GM12878 (cell line): ENCODE measurements around the gene SUPT3H. TPM values are rescaled to one million over a fixed set of nuclear protein-coding genes. Genes with fewer than 3 reads are reported as not detected.

Experiments used
- ATAC-seq: fragments of 200-7000 bp; cut with Tn5 transposase; 3 replicates; pipeline ENCODE4 v1.9.1; 2020; ENCODE audit warnings: mild to moderate bottlenecking, moderate library complexity
- BruUV-seq: library from RNA; stranded (reverse); fragments of 400-500 nt; replicated peaks from 2 replicates; lab custom pipeline; 2021; lab: Mats Ljungman, UMichigan
- CTCF ChIA-PET: fragments of 300-600 bp; sonication (Branson Sonifier 250); formaldehyde crosslinking; extraction: SDS; loops from one replicate; lab custom pipeline; 2021; ENCODE audit warnings: inconsistent platforms; lab: Yijun Ruan, JAX
- POLR2A ChIA-PET: fragments of 350-600 bp; formaldehyde crosslinking; extraction: SDS; loops from one replicate; lab custom pipeline; 2021; ENCODE audit warnings: inconsistent platforms; lab: Charles Lee
- RAD21 ChIA-PET: fragments of 300-600 bp; sonication (Branson Sonifier 250); formaldehyde crosslinking; loops from one replicate; lab custom pipeline; 2023; ENCODE audit warnings: antibody characterized with exemption; ENCODE audit not compliant: unreplicated experiment; lab: Charles Lee
- SMC1A ChIA-PET: fragments of 300-600 bp; sonication (Branson Sonifier 250); formaldehyde crosslinking; loops from one replicate; lab custom pipeline; 2023; ENCODE audit not compliant: unreplicated experiment, uncharacterized antibody; lab: Charles Lee
- DNase-seq: peaks from one replicate; pipeline ENCODE4 v3.0.0-alpha.2; 2011; ENCODE audit warnings: low read depth, low spot score
- FAIRE-seq: peaks from 3 replicates; lab custom pipeline; 2011; peaks lifted over from hg19 to GRCh38; lab: Jason Lieb, UNC
- H2AFZ ChIP-seq: 2 replicates; pipeline ENCODE4 v1.6.0; 2011; ENCODE audit warnings: low read depth, low read length, control low read depth; ENCODE audit not compliant: control insufficient read depth
- H3K27ac ChIP-seq: 2 replicates; pipeline ENCODE4 v1.5.1; 2011; ENCODE audit warnings: control low read depth; ENCODE audit not compliant: control insufficient read depth, insufficient read depth
- H3K27me3 ChIP-seq, 2 experiments: replicated peaks in 1 of 2; 2 replicates each; pipeline versions ENCODE4 v1.6.0 to v1.6.1; 2011; ENCODE audit warnings: low read length in 1 of 2; ENCODE audit not compliant: control insufficient read depth in 2 of 2, insufficient read depth in 2 of 2
- H3K36me3 ChIP-seq, 2 experiments: 2 replicates each; pipeline ENCODE4 v1.5.1; 2011; ENCODE audit warnings: low read length in 1 of 2; ENCODE audit not compliant: control insufficient read depth in 2 of 2, insufficient read depth in 2 of 2
- H3K4me1 ChIP-seq: 2 replicates; pipeline ENCODE4 v1.6.1; 2011; ENCODE audit warnings: mild to moderate bottlenecking, low read length, moderate library complexity, mixed read lengths; ENCODE audit not compliant: control insufficient read depth, insufficient read depth
- H3K4me2 ChIP-seq: 2 replicates; pipeline ENCODE4 v1.6.0; 2011; ENCODE audit warnings: control low read depth; ENCODE audit not compliant: control insufficient read depth, insufficient read depth
- H3K4me3 ChIP-seq: fragments of 200-600 bp; sonication (generic); 2 replicates; pipeline ENCODE4 v1.5.1; 2016
- H3K79me2 ChIP-seq: 2 replicates; pipeline ENCODE4 v1.6.0; 2011; ENCODE audit warnings: low read length; ENCODE audit not compliant: control insufficient read depth, insufficient read depth
- H3K9ac ChIP-seq: 2 replicates; pipeline ENCODE4 v1.8.0; 2011; ENCODE audit warnings: low read length, control low read depth, mixed read lengths; ENCODE audit not compliant: control insufficient read depth, insufficient read depth
- H3K9me3 ChIP-seq: replicated peaks from 3 replicates; pipeline ENCODE4 v1.5.1; 2011; ENCODE audit warnings: mild to moderate bottlenecking, low read length; ENCODE audit not compliant: control insufficient read depth, insufficient read depth
- H4K20me1 ChIP-seq: 2 replicates; pipeline ENCODE4 v1.6.0; 2011; ENCODE audit not compliant: control insufficient read depth, insufficient read depth
- EED ChIP-seq: sonication (generic); IDR thresholded peaks from 2 replicates; pipeline ENCODE4 v1.6.1; 2016; ENCODE audit warnings: antibody characterized with exemption, low read depth
- MLLT1 ChIP-seq: fragments of 450-650 bp; IDR thresholded peaks from 2 replicates; pipeline ENCODE4 v1.6.1; 2016; ENCODE audit warnings: mild to moderate bottlenecking
- RAD51 ChIP-seq: fragments of 450-650 bp; IDR thresholded peaks from 2 replicates; pipeline ENCODE4 v1.6.1; 2016; ENCODE audit warnings: moderate library complexity, mild to moderate bottlenecking, inconsistent platforms
- RUNX3 ChIP-seq: IDR thresholded peaks from 2 replicates; pipeline ENCODE4 v1.6.1; 2012; ENCODE audit warnings: low read length, inconsistent platforms
- SKIL ChIP-seq: fragments of 450-650 bp; IDR thresholded peaks from 2 replicates; pipeline ENCODE4 v1.6.1; 2017; ENCODE audit warnings: mild to moderate bottlenecking, low read depth, inconsistent platforms; ENCODE audit not compliant: poor library complexity, severe bottlenecking
- SP1 ChIP-seq: IDR thresholded peaks from one replicate; pipeline ENCODE4 v1.6.1; 2011; ENCODE audit warnings: low read depth, low read length
- ZBTB33 ChIP-seq: fragments of 450-650 bp; IDR thresholded peaks from 2 replicates; pipeline ENCODE4 v1.6.1; 2017; ENCODE audit warnings: mild to moderate bottlenecking
- ZNF622 ChIP-seq: fragments of 450-650 bp; IDR thresholded peaks from 2 replicates; pipeline ENCODE4 v1.6.1; 2017; ENCODE audit warnings: mild to moderate bottlenecking, inconsistent platforms
- WGBS: methylation state at CpG from one replicate; pipeline ENCODE4 v1.1.6; 2016; ENCODE audit warnings: low lambda C conversion rate; ENCODE audit not compliant: insufficient replicate concordance, insufficient coverage; ENCODE audit errors: missing lambda C conversion rate; 5-methylcytosine and 5-hydroxymethylcytosine counted together
- in situ Hi-C: fragments of 300-500 bp; cut with MboI; formaldehyde crosslinking; loops from 9 replicates; pipeline ENCODE4 v1.14.3; 2018; ENCODE audit warnings: mixed read lengths
- intact Hi-C: fragments of 100-400 bp; cut with micrococcal nuclease; formaldehyde crosslinking; loops from one replicate; pipeline ENCODE4 v1.14.2; 2022; ENCODE audit not compliant: unreplicated experiment
- polyA plus RNA-seq, 11 experiments: library from polyadenylated mRNA; depleted of rRNA in 4 of 11; unstranded in 6 of 11; stranded (reverse) in 5 of 11; fragments of >200 nt; fragmentation: Nextera tagmentation in 4 of 11; fragmentation: Illumina TruSeq in 1 of 11; extraction: Ambion mirVana in 4 of 11; extraction: Trizol in 1 of 11; gene quantifications; 1 replicate in 1 of 11; 2 replicates in 10 of 11; pipeline versions ENCODE4 v1.2.1 to v1.2.3, GENCODE V29; 2011 to 2016; ENCODE audit warnings: inconsistent platforms in 2 of 11, missing spikeins in 2 of 11, low read depth in 1 of 11
- total RNA-seq, 4 experiments: library from RNA; depleted of rRNA in 3 of 4; stranded (reverse); fragments of >200 nt in 3 of 4; fragmentation: Illumina TruSeq in 1 of 4; extraction: Trizol in 1 of 4; gene quantifications; 2 replicates each; pipeline versions ENCODE4 v1.2.1 to v1.2.3, GENCODE V29; 2013 to 2021
- TF ChIP-seq, protein P1 (sequence below): IDR thresholded peaks from 2 replicates; pipeline ENCODE4 v1.6.1; 2011; ENCODE audit warnings: borderline replicate concordance, low read depth, mild to moderate bottlenecking, moderate library complexity, low read length; ENCODE audit not compliant: insufficient read depth, poor library complexity, severe bottlenecking

Gene SUPT3H
- total and polyA plus RNA-seq, 10 of the 15 experiments (the other 5 are each of a cell fraction or from before 2014, with no cell fraction given), result 0.51 to 3.7 (median 2.0) TPM

- whole genome bisulfite sequencing, result 28% methylated on average over 2 of the region's 2 CpGs
- no TSS peak for BruUV-seq
- Histone ChIP-seq H3K36me3 (no peaks in the 10 kb centered on the region), H3K9me3 (no peaks in the 10 kb centered on the region), H4K20me1 (no peaks in the 10 kb centered on the region), H3K79me2 (no peaks in the 10 kb centered on the region), H3K27me3 (no peaks in the 10 kb centered on the region), H2AFZ (no peak overlapping the region), H3K9ac (no peak overlapping the region), H3K4me3 (no peak overlapping the region), H3K4me1 (peaks cover 12% of the 10 kb centered on the region; the same call in 1 of the 2 replicates), H3K4me2 (no peak overlapping the region), H3K27ac (no peak overlapping the region)
- RAD21 ChIA-PET, result no interaction called here
- DNase-seq (no peak), FAIRE-seq (no peak), ATAC-seq (no peak)
- intact Hi-C loops, result loop anchor here (10.0 kb wide), 1 partner anchor 921 kb away; no protein-coding TSS in a partner anchor
- POLR2A ChIA-PET, result no interaction called here
- in situ Hi-C loops, result no loop called here
- CTCF ChIA-PET, result interaction anchor here (1.0 kb wide), 1 partner anchor 66 kb away, joined by 5 read pairs; no protein-coding TSS in a partner anchor
- SMC1A ChIA-PET, result interaction anchor here (1.1 kb wide), 1 partner anchor 9 kb away, joined by 4 read pairs; no protein-coding TSS in a partner anchor
- TF ChIP-seq ZBTB33 (no peak), ZNF622 (no peak), EED (no peak), SP1 (no peak), RUNX3 (no peak), SKIL (no peak), MLLT1 (no peak), RAD51 (no peak)
- TF ChIP-seq, protein P1, sequence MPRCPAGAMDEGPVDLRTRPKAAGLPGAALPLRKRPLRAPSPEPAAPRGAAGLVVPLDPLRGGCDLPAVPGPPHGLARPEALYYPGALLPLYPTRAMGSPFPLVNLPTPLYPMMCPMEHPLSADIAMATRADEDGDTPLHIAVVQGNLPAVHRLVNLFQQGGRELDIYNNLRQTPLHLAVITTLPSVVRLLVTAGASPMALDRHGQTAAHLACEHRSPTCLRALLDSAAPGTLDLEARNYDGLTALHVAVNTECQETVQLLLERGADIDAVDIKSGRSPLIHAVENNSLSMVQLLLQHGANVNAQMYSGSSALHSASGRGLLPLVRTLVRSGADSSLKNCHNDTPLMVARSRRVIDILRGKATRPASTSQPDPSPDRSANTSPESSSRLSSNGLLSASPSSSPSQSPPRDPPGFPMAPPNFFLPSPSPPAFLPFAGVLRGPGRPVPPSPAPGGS, result no peak
Measured at GRCh38 chr6:45003961-45004360, 373.8 kb downstream of the SUPT3H start.
